NCI-H128 (cell line): ENCODE results near the gene ID3.

ENCODE experiments used
- DNase-seq: peaks from one replicate; lab custom pipeline; 2025; ENCODE audit not compliant: unreplicated experiment; lab: John Stamatoyannopoulos, UW

The ID3 gene

GRCh38 chr1:23566304-23566703, 7.0 kb upstream of the ID3 start:
- DNase-seq, result no peak

- DNase-seq, result no peak
These were observed 6.5 kb upstream of the ID3 start for GRCh38 chr1:23565776-23566175.

GRCh38 chr1:23564529-23565122, 5.3 kb upstream of the ID3 start:
- no peak for DNase-seq

- DNase-seq, result no peak
These were observed 4.6 kb upstream of the ID3 start for GRCh38 chr1:23563755-23564374.

- no peak for DNase-seq
These were observed 3.7 kb upstream of the ID3 start for GRCh38 chr1:23563003-23563402.

- DNase-seq, result peak; percentile 94
These were observed 3.0 kb upstream of the ID3 start for GRCh38 chr1:23562137-23562876.

GRCh38 chr1:23561813-23562100, 2.5 kb upstream of the ID3 start:
- no peak for DNase-seq

GRCh38 chr1:23561076-23561812, 1.9 kb upstream of the ID3 start:
- no peak for DNase-seq

- no peak for DNase-seq
These were observed 862 bp upstream of the ID3 start for GRCh38 chr1:23559985-23560741.

- DNase-seq, result no peak
These were observed 497 bp downstream of the ID3 start for GRCh38 chr1:23558872-23559135.

GRCh38 chr1:23558140-23558871, 995 bp downstream of the ID3 start:
- DNase-seq, result no peak

GRCh38 chr1:23557471-23558124, 1.7 kb downstream of the ID3 start:
- no peak for DNase-seq

GRCh38 chr1:23556635-23557470, 2.4 kb downstream of the ID3 start:
- no peak for DNase-seq

- no peak for DNase-seq
These were observed 3.2 kb downstream of the ID3 start for GRCh38 chr1:23555986-23556634.

GRCh38 chr1:23555270-23555985, 3.9 kb downstream of the ID3 start:
- DNase-seq, result no peak

- peak; percentile 93 for DNase-seq
These were observed 4.6 kb downstream of the ID3 start for GRCh38 chr1:23554481-23555269.

- DNase-seq, result no peak
These were observed 5.2 kb downstream of the ID3 start for GRCh38 chr1:23554127-23554480.
